Measurements from ENCODE around the gene EFNA1.

DNA sequence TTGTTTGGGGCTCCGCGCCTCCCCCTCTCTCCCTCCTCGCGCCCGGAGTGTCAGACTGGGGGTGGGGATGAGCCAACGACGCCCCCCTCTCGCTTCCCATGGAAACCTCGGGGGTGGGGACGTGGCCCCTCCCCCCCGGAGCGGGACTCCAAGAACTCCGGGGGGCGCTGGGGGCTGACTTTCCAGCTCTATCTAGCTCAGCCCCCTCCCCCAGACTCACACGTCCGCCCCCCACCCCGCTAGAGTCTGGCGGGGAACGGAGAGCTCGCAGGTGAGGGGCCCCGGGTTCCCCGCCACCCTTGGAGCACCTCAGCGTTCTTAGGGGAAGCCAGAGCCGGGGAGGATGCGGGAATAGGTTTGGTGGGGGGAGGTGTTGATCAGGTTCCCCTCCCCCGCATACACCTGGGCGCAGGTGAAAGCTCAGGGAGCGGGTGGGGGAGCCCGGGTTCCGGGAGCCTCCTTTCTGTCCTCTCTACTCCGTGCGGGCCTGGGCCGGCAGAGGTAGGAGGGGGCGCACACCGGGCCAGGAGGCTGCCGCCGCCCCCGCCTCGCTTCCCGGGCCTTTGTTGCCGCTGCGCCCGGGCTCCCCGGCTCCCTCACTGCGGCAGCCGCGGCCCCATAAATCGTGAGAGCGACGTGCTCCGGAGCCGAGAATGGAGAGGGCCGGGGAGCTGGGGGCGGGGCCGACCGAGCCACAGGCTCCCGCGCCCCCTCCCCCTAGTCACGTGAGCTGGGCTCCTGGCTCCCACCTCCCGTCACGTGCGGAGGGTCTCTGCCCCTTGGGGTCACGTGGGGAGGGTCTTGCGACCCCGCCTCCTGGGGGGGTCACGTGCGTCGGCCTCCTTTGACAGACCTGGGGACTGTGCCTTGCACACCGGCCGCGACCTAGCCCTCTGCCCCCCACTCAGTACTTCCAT, 47.1 kb upstream of the EFNA1 start:
- TF ChIP-seq POLR2A (IDR thresholded peaks at IDR 0.05; ENCODE audit: low read depth, low read length) (no peak), POLR2AphosphoS5 (IDR thresholded peaks at IDR 0.05; ENCODE audit: low read depth, low read length) (no peak)
